ENCODE data around the gene GPR78.

Gene GPR78

GRCh38 chr4:8580321-8581093 lies at the start of gene GPR78:
Gene GPR78, plus strand, starts transcription at chr4:8580392. Its CDS starts 591 bp downstream, at chr4:8580983.
- peak in 1 of 2 experiments; percentile 34 for DNase-seq

- DNase-seq: no peak
Measured at GRCh38 chr4:8532245-8532781, 47.9 kb upstream of the GPR78 start.

- DNase-seq: no peak
Measured at GRCh38 chr4:8533274-8533865, 46.8 kb upstream of the GPR78 start.

GRCh38 chr4:8534129-8534528 lies 46.1 kb upstream of the GPR78 start:
- DNase-seq: no peak

- DNase-seq: no peak
Measured at GRCh38 chr4:8534611-8535010, 45.6 kb upstream of the GPR78 start.

GRCh38 chr4:8536467-8536866 lies 43.7 kb upstream of the GPR78 start:
- no peak for DNase-seq

- no peak for DNase-seq
Measured at GRCh38 chr4:8537041-8537461, 43.1 kb upstream of the GPR78 start.

- DNase-seq: no peak
Measured at GRCh38 chr4:8538076-8538702, 42.0 kb upstream of the GPR78 start.

- no peak for DNase-seq
Measured at GRCh38 chr4:8538703-8539567, 41.3 kb upstream of the GPR78 start.

- peak in 1 of 2 experiments; percentile 31 for DNase-seq
Measured at GRCh38 chr4:8539661-8540060, 40.5 kb upstream of the GPR78 start.

- peak; percentile 34 to 43 for DNase-seq
Measured at GRCh38 chr4:8540072-8540471, 40.1 kb upstream of the GPR78 start.

- no peak for DNase-seq
Measured at GRCh38 chr4:8540586-8540985, 39.6 kb upstream of the GPR78 start.

- no peak for DNase-seq
Measured at GRCh38 chr4:8540991-8541390, 39.2 kb upstream of the GPR78 start.

- DNase-seq: no peak
Measured at GRCh38 chr4:8541981-8542715, 38.0 kb upstream of the GPR78 start.

GRCh38 chr4:8542776-8543525 lies 37.2 kb upstream of the GPR78 start:
- no peak for DNase-seq

- DNase-seq: no peak
Measured at GRCh38 chr4:8543623-8544022, 36.6 kb upstream of the GPR78 start.

- no peak for DNase-seq
Measured at GRCh38 chr4:8544282-8544681, 35.9 kb upstream of the GPR78 start.

- no peak for DNase-seq
Measured at GRCh38 chr4:8544741-8545438, 35.3 kb upstream of the GPR78 start.

GRCh38 chr4:8545439-8545765 lies 34.8 kb upstream of the GPR78 start:
- DNase-seq: no peak

GRCh38 chr4:8546766-8547107 lies 33.5 kb upstream of the GPR78 start:
- no peak for DNase-seq
